ENCODE data around the gene GRK4.

DNA sequence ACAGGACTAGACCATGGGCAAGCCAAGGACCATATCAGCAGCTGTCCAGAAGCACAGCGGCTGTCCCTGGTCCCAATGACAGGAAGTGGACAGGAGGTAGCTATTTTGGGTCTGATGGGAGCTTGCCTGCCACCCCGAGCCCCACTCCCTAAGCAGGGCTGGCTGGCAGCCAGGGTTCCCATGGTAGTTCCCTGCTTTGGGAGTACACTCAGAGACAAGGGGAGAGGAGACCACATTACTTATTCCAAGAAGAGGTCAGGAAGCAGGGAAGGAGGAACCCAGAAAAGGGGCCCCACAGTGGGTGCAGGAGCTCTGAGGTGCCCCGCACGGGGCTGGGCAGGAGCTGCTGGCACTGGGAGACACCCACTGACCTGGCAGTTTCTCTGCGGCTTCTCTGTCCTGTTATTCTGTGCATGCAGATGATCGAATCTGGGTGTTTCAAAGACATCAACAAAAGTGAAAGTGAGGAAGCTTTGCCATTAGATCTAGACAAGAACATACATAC is 74.6 kb downstream of the GRK4 start:
- no peak for TF ChIP-seq ZNF521 (tag by site-specific recombination; IDR thresholded peaks at IDR 0.05)
- TF ChIP-seq, protein P1, sequence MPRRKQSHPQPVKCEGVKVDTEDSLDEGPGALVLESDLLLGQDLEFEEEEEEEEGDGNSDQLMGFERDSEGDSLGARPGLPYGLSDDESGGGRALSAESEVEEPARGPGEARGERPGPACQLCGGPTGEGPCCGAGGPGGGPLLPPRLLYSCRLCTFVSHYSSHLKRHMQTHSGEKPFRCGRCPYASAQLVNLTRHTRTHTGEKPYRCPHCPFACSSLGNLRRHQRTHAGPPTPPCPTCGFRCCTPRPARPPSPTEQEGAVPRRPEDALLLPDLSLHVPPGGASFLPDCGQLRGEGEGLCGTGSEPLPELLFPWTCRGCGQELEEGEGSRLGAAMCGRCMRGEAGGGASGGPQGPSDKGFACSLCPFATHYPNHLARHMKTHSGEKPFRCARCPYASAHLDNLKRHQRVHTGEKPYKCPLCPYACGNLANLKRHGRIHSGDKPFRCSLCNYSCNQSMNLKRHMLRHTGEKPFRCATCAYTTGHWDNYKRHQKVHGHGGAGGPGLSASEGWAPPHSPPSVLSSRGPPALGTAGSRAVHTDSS (tag by site-specific recombination; IDR thresholded peaks at IDR 0.05), result no peak
- TF ChIP-seq, protein P2, sequence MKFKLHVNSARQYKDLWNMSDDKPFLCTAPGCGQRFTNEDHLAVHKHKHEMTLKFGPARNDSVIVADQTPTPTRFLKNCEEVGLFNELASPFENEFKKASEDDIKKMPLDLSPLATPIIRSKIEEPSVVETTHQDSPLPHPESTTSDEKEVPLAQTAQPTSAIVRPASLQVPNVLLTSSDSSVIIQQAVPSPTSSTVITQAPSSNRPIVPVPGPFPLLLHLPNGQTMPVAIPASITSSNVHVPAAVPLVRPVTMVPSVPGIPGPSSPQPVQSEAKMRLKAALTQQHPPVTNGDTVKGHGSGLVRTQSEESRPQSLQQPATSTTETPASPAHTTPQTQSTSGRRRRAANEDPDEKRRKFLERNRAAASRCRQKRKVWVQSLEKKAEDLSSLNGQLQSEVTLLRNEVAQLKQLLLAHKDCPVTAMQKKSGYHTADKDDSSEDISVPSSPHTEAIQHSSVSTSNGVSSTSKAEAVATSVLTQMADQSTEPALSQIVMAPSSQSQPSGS (tag by site-specific recombination; IDR thresholded peaks at IDR 0.05; ENCODE audit: low read depth), result no peak
- TF ChIP-seq ZNF629 (tag by site-specific recombination; IDR thresholded peaks at IDR 0.05), result no peak
- TF ChIP-seq, protein P3, sequence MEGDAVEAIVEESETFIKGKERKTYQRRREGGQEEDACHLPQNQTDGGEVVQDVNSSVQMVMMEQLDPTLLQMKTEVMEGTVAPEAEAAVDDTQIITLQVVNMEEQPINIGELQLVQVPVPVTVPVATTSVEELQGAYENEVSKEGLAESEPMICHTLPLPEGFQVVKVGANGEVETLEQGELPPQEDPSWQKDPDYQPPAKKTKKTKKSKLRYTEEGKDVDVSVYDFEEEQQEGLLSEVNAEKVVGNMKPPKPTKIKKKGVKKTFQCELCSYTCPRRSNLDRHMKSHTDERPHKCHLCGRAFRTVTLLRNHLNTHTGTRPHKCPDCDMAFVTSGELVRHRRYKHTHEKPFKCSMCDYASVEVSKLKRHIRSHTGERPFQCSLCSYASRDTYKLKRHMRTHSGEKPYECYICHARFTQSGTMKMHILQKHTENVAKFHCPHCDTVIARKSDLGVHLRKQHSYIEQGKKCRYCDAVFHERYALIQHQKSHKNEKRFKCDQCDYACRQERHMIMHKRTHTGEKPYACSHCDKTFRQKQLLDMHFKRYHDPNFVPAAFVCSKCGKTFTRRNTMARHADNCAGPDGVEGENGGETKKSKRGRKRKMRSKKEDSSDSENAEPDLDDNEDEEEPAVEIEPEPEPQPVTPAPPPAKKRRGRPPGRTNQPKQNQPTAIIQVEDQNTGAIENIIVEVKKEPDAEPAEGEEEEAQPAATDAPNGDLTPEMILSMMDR (tag by site-specific recombination; IDR thresholded peaks at IDR 0.05), result no peak
- no peak for TF ChIP-seq ZBTB20 (tag by site-specific recombination; IDR thresholded peaks at IDR 0.05)
- no peak for TF ChIP-seq ZNF335 (tag by site-specific recombination; conservative IDR thresholded peaks at IDR 0.05)
- no peak for TF ChIP-seq HOXA7 (CRISPR knock-in tag; IDR thresholded peaks at IDR 0.05; ENCODE audit: borderline replicate concordance)

Measured in HEK293 (cell line).